ENCODE data around the gene TRIM62.

Gene TRIM62

GRCh38 chr1:33150522-33150921, 31.3 kb downstream of the TRIM62 start:
- Histone ChIP-seq H3F3A (ENCODE audit: insufficient read depth) (no peaks in the 10 kb centered on the region), H3K9ac (ENCODE audit: low read length) (no peak overlapping the region), H3K27me3 (ENCODE audit: low read length) (no peaks in the 10 kb centered on the region), H3K4me2 (ENCODE audit: low read depth, low read length, poor library complexity, severe bottlenecking) (no peak overlapping the region), H3K4me3 (ENCODE audit: insufficient read depth, low read length, poor library complexity, severe bottlenecking) (no peak overlapping the region), H3K79me2 (ENCODE audit: insufficient read depth, low read length) (no peaks in the 10 kb centered on the region), H3K27ac (ENCODE audit: low read depth, low read length) (no peak overlapping the region), H4K20me1 (ENCODE audit: low read depth, low read length) (no peaks in the 10 kb centered on the region), H2AFZ (ENCODE audit: low read depth, low read length, severe bottlenecking) (no peak overlapping the region), H3K9me2 (replicated peaks; ENCODE audit: insufficient read depth, low read length) (no peaks in the 10 kb centered on the region), H3K36me3 (ENCODE audit: low read length) (no peaks in the 10 kb centered on the region), H3K9me3 (ENCODE audit: insufficient read depth, low read length) (no peaks in the 10 kb centered on the region)
- TF ChIP-seq CTCF (IDR thresholded peaks at IDR 0.05; ENCODE audit: insufficient read depth, low read length, poor library complexity, severe bottlenecking) (no peak), EZH2phosphoT487 (conservative IDR thresholded peaks at IDR 0.05; ENCODE audit: low read length) (no peak)

GRCh38 chr1:33149453-33150190, 32.2 kb downstream of the TRIM62 start:
- TF ChIP-seq EZH2phosphoT487 (conservative IDR thresholded peaks at IDR 0.05; ENCODE audit: low read length) (no peak), CTCF (IDR thresholded peaks at IDR 0.05; ENCODE audit: insufficient read depth, low read length, poor library complexity, severe bottlenecking) (no peak)
- Histone ChIP-seq H3K79me2 (ENCODE audit: insufficient read depth, low read length) (no peaks in the 10 kb centered on the region), H3K36me3 (ENCODE audit: low read length) (no peaks in the 10 kb centered on the region), H3F3A (ENCODE audit: insufficient read depth) (no peaks in the 10 kb centered on the region), H3K4me3 (ENCODE audit: insufficient read depth, low read length, poor library complexity, severe bottlenecking) (no peak overlapping the region), H3K27ac (ENCODE audit: low read depth, low read length) (no peak overlapping the region), H3K9ac (ENCODE audit: low read length) (no peak overlapping the region), H3K9me3 (ENCODE audit: insufficient read depth, low read length) (no peaks in the 10 kb centered on the region), H2AFZ (ENCODE audit: low read depth, low read length, severe bottlenecking) (no peak overlapping the region), H4K20me1 (ENCODE audit: low read depth, low read length) (no peaks in the 10 kb centered on the region), H3K4me2 (ENCODE audit: low read depth, low read length, poor library complexity, severe bottlenecking) (no peak overlapping the region), H3K9me2 (replicated peaks; ENCODE audit: insufficient read depth, low read length) (no peaks in the 10 kb centered on the region), H3K27me3 (ENCODE audit: low read length) (no peaks in the 10 kb centered on the region)

- Histone ChIP-seq H3K27ac (ENCODE audit: low read depth, low read length) (no peak overlapping the region), H3F3A (ENCODE audit: insufficient read depth) (no peaks in the 10 kb centered on the region), H3K4me3 (ENCODE audit: insufficient read depth, low read length, poor library complexity, severe bottlenecking) (no peak overlapping the region), H3K79me2 (ENCODE audit: insufficient read depth, low read length) (no peaks in the 10 kb centered on the region), H3K9me2 (replicated peaks; ENCODE audit: insufficient read depth, low read length) (no peaks in the 10 kb centered on the region), H3K9ac (ENCODE audit: low read length) (no peak overlapping the region), H4K20me1 (ENCODE audit: low read depth, low read length) (no peaks in the 10 kb centered on the region), H3K36me3 (ENCODE audit: low read length) (no peaks in the 10 kb centered on the region), H3K27me3 (ENCODE audit: low read length) (no peaks in the 10 kb centered on the region), H2AFZ (ENCODE audit: low read depth, low read length, severe bottlenecking) (no peak overlapping the region), H3K9me3 (ENCODE audit: insufficient read depth, low read length) (no peaks in the 10 kb centered on the region), H3K4me2 (ENCODE audit: low read depth, low read length, poor library complexity, severe bottlenecking) (no peak overlapping the region)
- TF ChIP-seq EZH2phosphoT487 (conservative IDR thresholded peaks at IDR 0.05; ENCODE audit: low read length) (no peak), CTCF (IDR thresholded peaks at IDR 0.05; ENCODE audit: insufficient read depth, low read length, poor library complexity, severe bottlenecking) (no peak)
Observed at GRCh38 chr1:33148615-33149014, 33.2 kb downstream of the TRIM62 start.
